ENCODE results near the gene IL36RN.

GRCh38 chr2:113058998-113059960 lies at the start of gene IL36RN:
- TF ChIP-seq POLR2A (IDR thresholded peaks at IDR 0.05): no peak
- no peak for TF ChIP-seq CTCF (IDR thresholded peaks at IDR 0.05)

All from esophagus squamous epithelium (tissue), 4 donors.